Right lobe of liver (tissue), 6 donors: ENCODE measurements around the gene POU2F3. TPM values are rescaled to one million over a fixed set of nuclear protein-coding genes. Genes with fewer than 3 reads are reported as not detected.
A peak's percentile ranks its signal among the peaks of the same experiment; 100 is the strongest.

Experiments
- ATAC-seq, 4 donors: fragments of 200-7000 bp; cut with Tn5 transposase; one replicate each; pipeline ENCODE4 v1.9.1; 2020; ENCODE audit warnings: mild to moderate bottlenecking in 4 of 4, moderate library complexity in 4 of 4
- DNase-seq, 3 donors: peaks; one replicate each; pipeline ENCODE4 v3.0.0-alpha.2; 2020
- H3K27ac ChIP-seq, 3 donors: fragments of 200-600 bp; one replicate each; pipeline ENCODE4 v1.8.0; 2022
- H3K27me3 ChIP-seq, 2 donors: fragments of 200-600 bp; one replicate each; pipeline ENCODE4 v1.8.0; 2022
- H3K36me3 ChIP-seq, 4 donors: fragments of 200-600 bp; sonication (generic) in 1 of 4; one replicate each; pipeline versions ENCODE4 v1.5.1 to v1.8.0; 2017 to 2022; ENCODE audit warnings: control low read depth in 1 of 4
- H3K4me1 ChIP-seq, 4 donors: fragments of 200-600 bp; sonication (generic) in 1 of 4; one replicate each; pipeline versions ENCODE4 v1.5.1 to v1.8.0; 2017 to 2022; ENCODE audit warnings: control low read depth in 1 of 4
- H3K4me3 ChIP-seq, 3 donors: fragments of 200-600 bp; one replicate each; pipeline ENCODE4 v1.8.0; 2022
- H3K9me3 ChIP-seq, 4 donors: fragments of 200-600 bp; sonication (generic) in 1 of 4; one replicate each; pipeline versions ENCODE4 v1.5.1 to v1.8.0; 2017 to 2022; ENCODE audit warnings: control low read depth in 1 of 4
- POLR2A ChIP-seq: fragments of 450-650 bp; IDR thresholded peaks from one replicate; pipeline ENCODE4 v1.6.1; 2017; ENCODE audit warnings: antibody characterized with exemption, mild to moderate bottlenecking
- WGBS: methylation state at CpG from one replicate; pipeline ENCODE4 v1.1.6; 2018; ENCODE audit warnings: low coverage, low lambda C conversion rate; ENCODE audit not compliant: insufficient coverage; ENCODE audit errors: missing lambda C conversion rate; 5-methylcytosine and 5-hydroxymethylcytosine counted together
- intact Hi-C, 2 donors: fragments of 100-400 bp; cut with DNase I; formaldehyde crosslinking; loops; one replicate each; pipeline versions ENCODE4 v1.11.2 to v1.14.1; 2022
- total RNA-seq, 6 experiments: library from RNA; depleted of rRNA in 2 of 6; stranded (reverse); fragments of >200 nt in 2 of 6; fragmentation: NEBNext Ultra II Directional in 3 of 6; extraction: Animal tissue kit (Norgen Biotek cat#: 25700) in 3 of 6; gene quantifications; one replicate each; pipeline versions ENCODE4 v1.1.0 to v1.2.4, GENCODE V29; 2016 to 2023
- TF ChIP-seq, protein P1 (sequence below), 4 donors: fragments of 200-600 bp in 3 of 4; fragments of 450-650 bp in 1 of 4; IDR thresholded peaks; one replicate each; pipeline versions ENCODE4 v1.5.1 to v1.8.0; 2016 to 2022; ENCODE audit warnings: antibody characterized with exemption in 4 of 4, mild to moderate bottlenecking in 2 of 4
- donor health status: DM: no; HTN: yes; CAD: no.
- donor health status: DM: no; HTN: no; CAD: no.
- donor health status: DM: no; HTN: no; CAD: no.
- donor health status: DM: no; HTN: yes; CAD: no.
- donor health status: DM: no; HTN: yes; CAD: no.

POU2F3 gene
- total RNA-seq, 6 experiments from 2014 or later: not detected

DNA sequence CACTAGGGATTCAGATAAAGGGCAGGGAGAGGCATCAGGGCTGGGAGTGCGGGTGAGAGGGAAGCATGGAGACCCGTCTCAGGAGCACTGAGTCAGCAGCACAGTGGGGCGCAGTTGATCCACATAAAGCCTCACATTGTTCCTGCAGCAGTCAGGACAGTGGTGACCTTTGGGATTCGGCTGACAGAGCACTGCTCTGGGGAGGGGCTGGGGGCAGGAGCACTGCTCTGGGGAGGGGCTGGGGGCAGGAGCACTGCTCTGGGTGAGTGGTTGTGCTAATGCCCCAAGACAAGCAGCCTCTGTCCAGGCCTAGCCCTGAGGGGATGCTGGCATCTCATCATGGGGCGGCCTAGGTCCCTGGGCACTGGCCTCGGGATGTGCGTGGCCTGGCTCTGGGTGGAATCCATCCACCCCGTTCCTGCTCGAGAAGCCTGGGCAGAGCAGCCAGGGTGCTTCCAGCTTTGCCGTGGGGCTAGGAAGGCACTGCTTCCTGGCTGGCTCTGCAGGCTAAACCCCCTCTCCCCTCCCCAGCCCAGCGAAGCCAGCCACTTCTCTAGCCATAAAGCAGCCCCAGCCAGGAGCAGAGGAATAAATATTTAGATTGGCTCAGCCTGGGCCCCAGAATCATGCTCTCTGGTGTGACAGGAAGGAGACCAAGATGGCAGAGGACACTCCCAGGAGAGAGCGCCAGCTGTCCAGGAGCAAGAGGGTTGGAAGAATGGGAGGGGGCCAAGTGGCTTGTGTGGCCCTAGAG, 21.8 kb upstream of the POU2F3 start:
- 28% methylated on average over 4 of the region's 12 CpGs for WGBS
- Histone ChIP-seq H3K9me3 (no peaks in the 10 kb centered on the region), H3K4me3 (no peak overlapping the region), H3K36me3 (peaks cover 0 to 24% (median 0%) of the 10 kb centered on the region in 4 donors), H3K4me1 (peaks cover 0 to 84% (median 39%) of the 10 kb centered on the region in 4 donors), H3K27ac (peak overlapping the region; percentile 13 to 73 (median 21)), H3K27me3 (no peaks in the 10 kb centered on the region)
- ATAC-seq: peak; percentile 20 to 54 (median 50)
- intact Hi-C loops: no loop called here
- peak in 1 of 3 donors; percentile 67 for DNase-seq
- TF ChIP-seq, protein P1, sequence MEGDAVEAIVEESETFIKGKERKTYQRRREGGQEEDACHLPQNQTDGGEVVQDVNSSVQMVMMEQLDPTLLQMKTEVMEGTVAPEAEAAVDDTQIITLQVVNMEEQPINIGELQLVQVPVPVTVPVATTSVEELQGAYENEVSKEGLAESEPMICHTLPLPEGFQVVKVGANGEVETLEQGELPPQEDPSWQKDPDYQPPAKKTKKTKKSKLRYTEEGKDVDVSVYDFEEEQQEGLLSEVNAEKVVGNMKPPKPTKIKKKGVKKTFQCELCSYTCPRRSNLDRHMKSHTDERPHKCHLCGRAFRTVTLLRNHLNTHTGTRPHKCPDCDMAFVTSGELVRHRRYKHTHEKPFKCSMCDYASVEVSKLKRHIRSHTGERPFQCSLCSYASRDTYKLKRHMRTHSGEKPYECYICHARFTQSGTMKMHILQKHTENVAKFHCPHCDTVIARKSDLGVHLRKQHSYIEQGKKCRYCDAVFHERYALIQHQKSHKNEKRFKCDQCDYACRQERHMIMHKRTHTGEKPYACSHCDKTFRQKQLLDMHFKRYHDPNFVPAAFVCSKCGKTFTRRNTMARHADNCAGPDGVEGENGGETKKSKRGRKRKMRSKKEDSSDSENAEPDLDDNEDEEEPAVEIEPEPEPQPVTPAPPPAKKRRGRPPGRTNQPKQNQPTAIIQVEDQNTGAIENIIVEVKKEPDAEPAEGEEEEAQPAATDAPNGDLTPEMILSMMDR (IDR thresholded peaks at IDR 0.05): no peak
- TF ChIP-seq POLR2A: no peak

GRCh38 chr11:120218695-120219033, 21.3 kb upstream of the POU2F3 start:
- 49% methylated on average over 8 of the region's 10 CpGs for WGBS
- no peak for ATAC-seq

GRCh38 chr11:120219232-120219937, 20.6 kb upstream of the POU2F3 start:
- TF ChIP-seq POLR2A: no peak
- TF ChIP-seq, protein P1 (IDR thresholded peaks at IDR 0.05): no peak
- Histone ChIP-seq H3K27me3 (no peaks in the 10 kb centered on the region), H3K4me3 (no peak overlapping the region), H3K27ac (peak overlapping the region in 1 of 3 donors; percentile 51), H3K36me3 (peaks cover 0 to 28% (median 0%) of the 10 kb centered on the region in 4 donors), H3K4me1 (peaks cover 0 to 78% (median 37%) of the 10 kb centered on the region in 4 donors), H3K9me3 (no peaks in the 10 kb centered on the region)
- peak in 1 of 3 donors; percentile 43 for DNase-seq
- peak in 1 of 4 donors; percentile 18 for ATAC-seq
- WGBS: 72% methylated on average over 3 of the region's 13 CpGs
- intact Hi-C loops: no loop called here

More at GRCh38 chr11:120218695-120219033, 21.3 kb upstream of the POU2F3 start:
- Histone ChIP-seq H3K27ac (peak overlapping the region; percentile 13 to 73 (median 21)), H3K36me3 (peaks cover 0 to 26% (median 0%) of the 10 kb centered on the region in 4 donors), H3K9me3 (no peaks in the 10 kb centered on the region), H3K4me1 (peaks cover 0 to 81% (median 38%) of the 10 kb centered on the region in 4 donors), H3K27me3 (no peaks in the 10 kb centered on the region), H3K4me3 (no peak overlapping the region)
- DNase-seq: no peak
- no peak for TF ChIP-seq POLR2A
- TF ChIP-seq, protein P1 (IDR thresholded peaks at IDR 0.05): no peak
- intact Hi-C loops: no loop called here

DNA sequence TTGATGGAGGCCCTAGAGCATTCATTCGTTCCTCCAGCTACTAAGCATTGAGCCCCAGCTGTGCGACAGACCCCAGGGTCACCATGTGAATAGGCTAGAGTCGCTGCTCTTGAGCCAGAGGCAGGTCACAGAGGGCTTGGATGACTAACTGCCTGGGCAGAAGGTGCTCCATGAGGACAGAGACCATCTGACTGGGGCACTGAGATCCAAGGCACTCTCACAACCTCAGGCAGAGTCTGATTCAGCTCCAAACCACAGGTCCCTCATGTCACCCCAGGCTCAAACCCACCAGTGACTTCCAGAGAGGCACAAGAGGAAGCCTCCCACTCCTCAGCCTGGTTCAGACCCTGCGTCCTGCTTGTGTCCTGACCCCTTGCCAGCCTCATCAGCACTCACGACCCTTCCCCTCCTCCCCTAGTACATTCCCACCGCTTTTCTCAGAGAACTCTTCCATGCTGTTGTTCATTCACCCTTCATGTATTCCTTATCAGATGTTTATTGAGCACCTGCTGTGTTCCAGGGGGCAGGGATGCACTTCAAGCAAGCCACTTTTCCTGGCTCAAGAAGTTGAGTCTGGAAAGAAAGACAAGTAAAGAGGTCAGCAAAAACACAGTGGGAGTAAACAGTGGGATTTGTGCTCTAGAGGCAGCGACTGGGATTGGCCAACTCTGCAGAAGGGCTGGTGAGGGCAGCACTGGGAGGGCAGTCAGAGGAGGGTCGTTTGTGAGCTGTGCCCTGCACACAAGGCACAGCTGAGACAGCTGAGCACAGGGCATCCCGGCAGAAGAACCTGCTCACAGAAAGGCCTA, 19.8 kb upstream of the POU2F3 start:
- H3K27me3 ChIP-seq: no peaks in the 10 kb centered on the region
- intact Hi-C loops: no loop called here
- no peaks in the 10 kb centered on the region for H3K9me3 ChIP-seq
- peak in 1 of 4 donors; percentile 24 for ATAC-seq
- peak in 1 of 3 donors; percentile 43 for DNase-seq
- WGBS: 37% methylated on average over 6 of the region's 9 CpGs
- peaks cover 0 to 70% (median 37%) of the 10 kb centered on the region in 4 donors for H3K4me1 ChIP-seq
- no peak overlapping the region for H3K4me3 ChIP-seq
- TF ChIP-seq, protein P1 (IDR thresholded peaks at IDR 0.05): no peak
- H3K27ac ChIP-seq: no peak overlapping the region
- peaks cover 0 to 29% (median 0%) of the 10 kb centered on the region in 4 donors for H3K36me3 ChIP-seq
